Jurkat, Clone E6-1 (cell line): ENCODE data around the gene HLA-DPA1.
"Not testable (repeated sequence)": the region's sequence is repeated elsewhere in the genome, so short reads cannot be mapped to it uniquely, and the experiment has no call there.

Experiments used
- DNase-seq: peaks from one replicate; pipeline ENCODE4 v3.0.0-alpha.2; 2011; ENCODE audit warnings: low read depth, low spot score
- H3K4me3 ChIP-seq: 2 replicates; pipeline ENCODE4 v1.5.1; 2011; ENCODE audit warnings: mild to moderate bottlenecking, low read length, control low read depth, moderate library complexity

Gene HLA-DPA1

GRCh38 chr6:33070909-33071308, 2.5 kb downstream of the HLA-DPA1 start:
- H3K4me3 ChIP-seq = no peak overlapping the region
- no peak for DNase-seq

GRCh38 chr6:33069021-33069738, 4.3 kb downstream of the HLA-DPA1 start:
- no peak for DNase-seq
- H3K4me3 ChIP-seq = no peak overlapping the region

- DNase-seq = no peak
These were observed 6.4 kb downstream of the HLA-DPA1 start for GRCh38 chr6:33066917-33067521.

GRCh38 chr6:33065312-33065711, 8.1 kb downstream of the HLA-DPA1 start:
- no peak for DNase-seq
- H3K4me3 ChIP-seq = no peak overlapping the region

More at GRCh38 chr6:33066917-33067521, 6.4 kb downstream of the HLA-DPA1 start:
- no peak overlapping the region for H3K4me3 ChIP-seq

- H3K4me3 ChIP-seq = no peak overlapping the region
- DNase-seq = no peak
These were observed 8.7 kb downstream of the HLA-DPA1 start for GRCh38 chr6:33064723-33065122.

GRCh38 chr6:33063435-33063834, 10.0 kb downstream of the HLA-DPA1 start:
- not testable (repeated sequence) for DNase-seq, H3K4me3 ChIP-seq

GRCh38 chr6:33061987-33062386, 11.5 kb downstream of the HLA-DPA1 start:
- peak; percentile 17 for DNase-seq

GRCh38 chr6:33057222-33058150, 16.0 kb downstream of the HLA-DPA1 start:
- DNase-seq = no peak

More at GRCh38 chr6:33061987-33062386, 11.5 kb downstream of the HLA-DPA1 start:
- H3K4me3 ChIP-seq = no peak overlapping the region

GRCh38 chr6:33053230-33053629, 20.2 kb downstream of the HLA-DPA1 start:
- H3K4me3 ChIP-seq = no peak overlapping the region
- DNase-seq = no peak

More at GRCh38 chr6:33057222-33058150, 16.0 kb downstream of the HLA-DPA1 start:
- no peak overlapping the region for H3K4me3 ChIP-seq

- DNase-seq = no peak
- H3K4me3 ChIP-seq = no peak overlapping the region
These were observed 20.8 kb downstream of the HLA-DPA1 start for GRCh38 chr6:33052627-33053026.

- H3K4me3 ChIP-seq = no peak overlapping the region
- no peak for DNase-seq
These were observed 23.2 kb downstream of the HLA-DPA1 start for GRCh38 chr6:33050014-33050810.

- DNase-seq = no peak
- no peak overlapping the region for H3K4me3 ChIP-seq
These were observed 24.0 kb downstream of the HLA-DPA1 start for GRCh38 chr6:33049323-33050013.

GRCh38 chr6:33040157-33040556, 33.3 kb downstream of the HLA-DPA1 start:
- no peak for DNase-seq
- H3K4me3 ChIP-seq = no peak overlapping the region

GRCh38 chr6:33036535-33036934, 36.9 kb downstream of the HLA-DPA1 start:
- no peak overlapping the region for H3K4me3 ChIP-seq
- no peak for DNase-seq

GRCh38 chr6:33034554-33034953, 38.9 kb downstream of the HLA-DPA1 start:
- no peak for DNase-seq
- H3K4me3 ChIP-seq = no peak overlapping the region

GRCh38 chr6:33030245-33030644, 43.2 kb downstream of the HLA-DPA1 start:
- H3K4me3 ChIP-seq = no peak overlapping the region
- DNase-seq = no peak

GRCh38 chr6:33029328-33030184, 43.9 kb downstream of the HLA-DPA1 start:
- H3K4me3 ChIP-seq = no peak overlapping the region
- DNase-seq = peak; percentile 15
